Panc1 (cell line): ENCODE measurements around the gene TAF6. TPM values are rescaled to one million over a fixed set of nuclear protein-coding genes. Genes with fewer than 3 reads are reported as not detected.

ENCODE experiments used
- ATAC-seq: fragments of 200-7000 bp; cut with Tn5 transposase; 2 replicates; pipeline ENCODE4 v1.9.1; 2020; ENCODE audit warnings: mild to moderate bottlenecking, moderate library complexity
- BruUV-seq: library from RNA; stranded (reverse); fragments of 400-500 nt; replicated peaks from 2 replicates; lab custom pipeline; 2021; lab: Mats Ljungman, UMichigan
- CTCF ChIA-PET: fragments of 300-600 bp; sonication (Branson Sonifier 250); formaldehyde crosslinking; loops from one replicate; lab custom pipeline; 2022; ENCODE audit warnings: antibody characterized with exemption; lab: Charles Lee
- POLR2A ChIA-PET: fragments of 300-600 bp; sonication (Branson Sonifier 250); formaldehyde crosslinking; loops from one replicate; lab custom pipeline; 2022; ENCODE audit warnings: antibody characterized with exemption; lab: Charles Lee
- DNase-seq: peaks from one replicate; pipeline ENCODE4 v3.0.0-alpha.2; 2010; ENCODE audit warnings: low read depth, low spot score
- H3K27ac ChIP-seq: 2 replicates; pipeline ENCODE4 v1.5.1; 2011; ENCODE audit warnings: mild to moderate bottlenecking, low read length, inconsistent platforms
- H3K27me3 ChIP-seq: fragments of 200-500 bp; sonication (Bioruptor generic); 2 replicates; pipeline ENCODE4 v1.6.0; 2014; ENCODE audit warnings: low read length, inconsistent platforms; ENCODE audit not compliant: control insufficient read depth, insufficient read depth
- H3K36me3 ChIP-seq: fragments of 200-500 bp; sonication (Bioruptor generic); 2 replicates; pipeline ENCODE4 v1.5.1; 2014; ENCODE audit warnings: inconsistent platforms, mild to moderate bottlenecking, low read length, moderate library complexity; ENCODE audit not compliant: control insufficient read depth, insufficient read depth
- H3K4me1 ChIP-seq: 2 replicates; pipeline ENCODE4 v1.5.1; 2011; ENCODE audit warnings: inconsistent platforms, mild to moderate bottlenecking, low read length, moderate library complexity; ENCODE audit not compliant: control insufficient read depth, insufficient read depth
- H3K4me3 ChIP-seq, 2 experiments: 2 replicates each; pipeline ENCODE4 v1.5.1; 2011 to 2012; ENCODE audit warnings: low read depth in 2 of 2, low read length in 2 of 2, mild to moderate bottlenecking in 2 of 2, inconsistent platforms in 1 of 2, moderate library complexity in 1 of 2
- H3K9me3 ChIP-seq: fragments of 200-500 bp; sonication (Bioruptor generic); 2 replicates; pipeline ENCODE4 v1.5.1; 2014; ENCODE audit warnings: low read depth, mild to moderate bottlenecking, inconsistent platforms, low read length, moderate library complexity; ENCODE audit not compliant: control insufficient read depth, insufficient read depth
- POLR2AphosphoS5 ChIP-seq: IDR thresholded peaks from 2 replicates; pipeline ENCODE4 v1.6.1; 2012; ENCODE audit warnings: mild to moderate bottlenecking, low read depth, low read length, moderate library complexity
- SIN3A ChIP-seq: IDR thresholded peaks from 2 replicates; pipeline ENCODE4 v1.6.1; 2012; ENCODE audit warnings: low read depth, mild to moderate bottlenecking, low read length, moderate library complexity, borderline replicate concordance; ENCODE audit not compliant: insufficient read depth
- TCF7L2 ChIP-seq: IDR thresholded peaks from 2 replicates; pipeline ENCODE4 v1.6.1; 2011; ENCODE audit warnings: mild to moderate bottlenecking, low read depth, low read length, inconsistent platforms
- in situ Hi-C: cut with HindIII; loops from 2 replicates; pipeline ENCODE4 v1.10.0; 2016; ENCODE audit warnings: low sequenced_read_pairs, low pct_unique_long_range_greater_than_20kb
- intact Hi-C: fragments of 100-400 bp; cut with micrococcal nuclease; formaldehyde crosslinking; loops from one replicate; pipeline ENCODE4 v1.10.0; 2022; ENCODE audit not compliant: unreplicated experiment
- total RNA-seq: library from RNA; stranded (reverse); gene quantifications from one replicate; pipeline ENCODE4 v1.2.1, GENCODE V29; 2021; ENCODE audit not compliant: unreplicated experiment
- TF ChIP-seq, protein P1 (sequence below): fragments of 450-650 bp; IDR thresholded peaks from 2 replicates; pipeline ENCODE4 v1.5.1; 2017; ENCODE audit warnings: mild to moderate bottlenecking
- TF ChIP-seq, protein P2 (sequence below), 2 experiments: IDR thresholded peaks; 2 replicates each; pipeline ENCODE4 v1.6.1; 2011 to 2012; ENCODE audit warnings: low read depth in 2 of 2, control low read depth in 1 of 2, low read length in 1 of 2, mild to moderate bottlenecking in 1 of 2, moderate library complexity in 1 of 2; ENCODE audit not compliant: insufficient read depth in 1 of 2

Gene TAF6
- total RNA-seq, 1 experiment from 2014 or later = 92.3 TPM

DNA sequence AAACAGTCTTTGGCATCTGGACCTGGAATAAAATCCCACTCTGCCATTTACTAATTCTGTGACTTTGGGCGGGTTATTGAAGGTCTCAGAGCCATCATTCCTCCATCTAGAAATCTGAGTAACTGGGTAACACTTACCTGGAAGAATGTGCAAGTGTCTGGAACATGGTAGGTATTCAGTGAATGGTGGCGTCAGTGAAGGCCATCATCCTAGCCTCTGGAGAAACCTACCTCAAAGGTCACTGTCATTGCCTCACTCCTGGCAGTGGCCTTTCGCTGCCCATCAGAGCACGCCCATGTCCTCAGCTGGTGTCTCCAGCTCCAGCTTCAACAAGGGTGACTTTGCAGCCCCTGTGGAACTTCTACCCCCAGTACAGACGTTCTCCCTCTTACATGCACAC is 44.7 kb upstream of the TAF6 start:
- POLR2A ChIA-PET = no interaction called here
- CTCF ChIA-PET = interaction anchor here (0.7 kb wide), 1 partner anchor 16 kb away, joined by 5 read pairs; no protein-coding TSS in a partner anchor
- intact Hi-C loops (no loop called here), in situ Hi-C loops (no loop called here)
- H3K4me1 ChIP-seq = peaks cover 7% of the 10 kb centered on the region
- H3K27me3 ChIP-seq = no peaks in the 10 kb centered on the region
- DNase-seq (no peak), ATAC-seq (no peak)
- no peak overlapping the region for H3K27ac ChIP-seq
- no peak overlapping the region for H3K4me3 ChIP-seq
- no peaks in the 10 kb centered on the region for H3K9me3 ChIP-seq
- BruUV-seq = no TSS peak
- TF ChIP-seq POLR2AphosphoS5 (no peak), SIN3A (no peak), TCF7L2 (no peak)
- TF ChIP-seq, protein P1, sequence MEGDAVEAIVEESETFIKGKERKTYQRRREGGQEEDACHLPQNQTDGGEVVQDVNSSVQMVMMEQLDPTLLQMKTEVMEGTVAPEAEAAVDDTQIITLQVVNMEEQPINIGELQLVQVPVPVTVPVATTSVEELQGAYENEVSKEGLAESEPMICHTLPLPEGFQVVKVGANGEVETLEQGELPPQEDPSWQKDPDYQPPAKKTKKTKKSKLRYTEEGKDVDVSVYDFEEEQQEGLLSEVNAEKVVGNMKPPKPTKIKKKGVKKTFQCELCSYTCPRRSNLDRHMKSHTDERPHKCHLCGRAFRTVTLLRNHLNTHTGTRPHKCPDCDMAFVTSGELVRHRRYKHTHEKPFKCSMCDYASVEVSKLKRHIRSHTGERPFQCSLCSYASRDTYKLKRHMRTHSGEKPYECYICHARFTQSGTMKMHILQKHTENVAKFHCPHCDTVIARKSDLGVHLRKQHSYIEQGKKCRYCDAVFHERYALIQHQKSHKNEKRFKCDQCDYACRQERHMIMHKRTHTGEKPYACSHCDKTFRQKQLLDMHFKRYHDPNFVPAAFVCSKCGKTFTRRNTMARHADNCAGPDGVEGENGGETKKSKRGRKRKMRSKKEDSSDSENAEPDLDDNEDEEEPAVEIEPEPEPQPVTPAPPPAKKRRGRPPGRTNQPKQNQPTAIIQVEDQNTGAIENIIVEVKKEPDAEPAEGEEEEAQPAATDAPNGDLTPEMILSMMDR = no peak
- TF ChIP-seq, protein P2, sequence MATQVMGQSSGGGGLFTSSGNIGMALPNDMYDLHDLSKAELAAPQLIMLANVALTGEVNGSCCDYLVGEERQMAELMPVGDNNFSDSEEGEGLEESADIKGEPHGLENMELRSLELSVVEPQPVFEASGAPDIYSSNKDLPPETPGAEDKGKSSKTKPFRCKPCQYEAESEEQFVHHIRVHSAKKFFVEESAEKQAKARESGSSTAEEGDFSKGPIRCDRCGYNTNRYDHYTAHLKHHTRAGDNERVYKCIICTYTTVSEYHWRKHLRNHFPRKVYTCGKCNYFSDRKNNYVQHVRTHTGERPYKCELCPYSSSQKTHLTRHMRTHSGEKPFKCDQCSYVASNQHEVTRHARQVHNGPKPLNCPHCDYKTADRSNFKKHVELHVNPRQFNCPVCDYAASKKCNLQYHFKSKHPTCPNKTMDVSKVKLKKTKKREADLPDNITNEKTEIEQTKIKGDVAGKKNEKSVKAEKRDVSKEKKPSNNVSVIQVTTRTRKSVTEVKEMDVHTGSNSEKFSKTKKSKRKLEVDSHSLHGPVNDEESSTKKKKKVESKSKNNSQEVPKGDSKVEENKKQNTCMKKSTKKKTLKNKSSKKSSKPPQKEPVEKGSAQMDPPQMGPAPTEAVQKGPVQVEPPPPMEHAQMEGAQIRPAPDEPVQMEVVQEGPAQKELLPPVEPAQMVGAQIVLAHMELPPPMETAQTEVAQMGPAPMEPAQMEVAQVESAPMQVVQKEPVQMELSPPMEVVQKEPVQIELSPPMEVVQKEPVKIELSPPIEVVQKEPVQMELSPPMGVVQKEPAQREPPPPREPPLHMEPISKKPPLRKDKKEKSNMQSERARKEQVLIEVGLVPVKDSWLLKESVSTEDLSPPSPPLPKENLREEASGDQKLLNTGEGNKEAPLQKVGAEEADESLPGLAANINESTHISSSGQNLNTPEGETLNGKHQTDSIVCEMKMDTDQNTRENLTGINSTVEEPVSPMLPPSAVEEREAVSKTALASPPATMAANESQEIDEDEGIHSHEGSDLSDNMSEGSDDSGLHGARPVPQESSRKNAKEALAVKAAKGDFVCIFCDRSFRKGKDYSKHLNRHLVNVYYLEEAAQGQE (IDR thresholded peaks at IDR 0.05; ENCODE audit: insufficient read depth in 1 of 2, low read depth in 2 of 2, low read length in 1 of 2) = no peak
- H3K36me3 ChIP-seq = no peaks in the 10 kb centered on the region

DNA sequence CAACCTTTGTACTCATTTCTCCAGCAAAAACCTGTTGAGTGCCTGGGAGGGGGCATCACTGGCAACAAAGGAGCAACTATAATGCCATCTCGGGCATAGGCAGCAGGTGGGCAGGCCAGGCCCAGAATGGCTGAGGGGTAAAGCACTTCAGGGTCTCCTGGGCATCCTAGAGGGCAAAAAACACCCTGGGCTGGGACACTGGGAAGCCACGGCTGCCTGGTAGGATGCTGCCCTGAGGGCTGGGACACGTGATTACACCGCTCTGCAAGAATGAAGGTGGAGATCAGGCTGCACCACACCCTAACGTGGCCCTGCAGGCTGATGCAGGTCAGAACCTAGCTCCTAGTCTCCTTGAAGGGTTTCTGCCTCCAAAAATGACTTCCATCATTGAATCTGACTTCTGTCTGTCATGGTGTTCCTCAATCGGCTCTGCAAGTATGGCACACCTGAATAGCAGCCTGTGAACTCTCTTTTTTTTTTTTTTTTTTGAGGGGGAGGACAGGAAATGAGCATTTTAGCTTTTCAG is 43.9 kb upstream of the TAF6 start:
- in situ Hi-C loops (no loop called here), intact Hi-C loops (no loop called here)
- DNase-seq = no peak
- TF ChIP-seq, protein P1 = no peak
- TF ChIP-seq POLR2AphosphoS5 = no peak
- TF ChIP-seq SIN3A = no peak
- TF ChIP-seq, protein P2 (IDR thresholded peaks at IDR 0.05; ENCODE audit: insufficient read depth in 1 of 2, low read depth in 2 of 2, low read length in 1 of 2) = no peak
- no TSS peak for BruUV-seq
- H3K27me3 ChIP-seq = no peaks in the 10 kb centered on the region
- no peaks in the 10 kb centered on the region for H3K9me3 ChIP-seq
- H3K27ac ChIP-seq = no peak overlapping the region
- H3K36me3 ChIP-seq = no peaks in the 10 kb centered on the region
- H3K4me3 ChIP-seq = no peak overlapping the region
- ChIA-PET CTCF (interaction anchor here (0.7 kb wide), 1 partner anchor 17 kb away, joined by 5 read pairs; no protein-coding TSS in a partner anchor), POLR2A (no interaction called here)
- no peak for ATAC-seq
- peaks cover 4% of the 10 kb centered on the region for H3K4me1 ChIP-seq
